Activated T-cell treated with anti-CD3 and anti-CD28 coated beads, Interleukin-2, amount 50 U/mL, for 72 hours (primary cell): ENCODE results near the gene MCRIP2. TPM values are rescaled to one million over a fixed set of nuclear protein-coding genes. Genes with fewer than 3 reads are reported as not detected.

Source experiments
- ATAC-seq, 2 donors: fragments of 150-1000 bp; cut with Tn5 transposase; replicated peaks in 1 of 2; 2 replicates each; pipeline ENCODE4 v1.10.0; 2021; ENCODE audit warnings: moderate library complexity in 2 of 2, mild to moderate bottlenecking in 1 of 2
- DNase-seq, 2 donors: peaks; one replicate each; pipeline ENCODE4 v3.0.0; 2021 to 2022; ENCODE audit warnings: mixed read lengths in 1 of 2
- H3K27ac Mint-ChIP-seq: one replicate; pipeline ENCODE4 v1.8.0; 2022; ENCODE audit warnings: mild to moderate bottlenecking, moderate library complexity, mixed read lengths
- H3K27me3 Mint-ChIP-seq: one replicate; pipeline ENCODE4 v1.8.0; 2022; ENCODE audit warnings: low read depth, mixed read lengths
- H3K36me3 Mint-ChIP-seq, 2 donors: one replicate each; pipeline ENCODE4 v1.8.0; 2022; ENCODE audit warnings: mixed read lengths in 2 of 2, mild to moderate bottlenecking in 1 of 2; ENCODE audit not compliant: insufficient read depth in 2 of 2
- H3K4me1 Mint-ChIP-seq: one replicate; pipeline ENCODE4 v1.8.0; 2022; ENCODE audit warnings: low read depth, mixed read lengths
- H3K4me3 Mint-ChIP-seq, 2 donors: one replicate each; pipeline ENCODE4 v1.8.0; 2022; ENCODE audit warnings: mild to moderate bottlenecking in 2 of 2, mixed read lengths in 2 of 2, moderate library complexity in 2 of 2
- H3K9me3 Mint-ChIP-seq, 2 donors: one replicate each; pipeline ENCODE4 v1.8.0; 2022; ENCODE audit warnings: mixed read lengths in 2 of 2
- total RNA-seq, 2 donors: library from RNA; stranded (reverse); gene quantifications; one replicate each; pipeline ENCODE4 v1.2.3, GENCODE V29; 2022

The MCRIP2 gene
- total RNA-seq, 2 donors from 2014 or later, result 27.9 to 34.4 TPM

DNA sequence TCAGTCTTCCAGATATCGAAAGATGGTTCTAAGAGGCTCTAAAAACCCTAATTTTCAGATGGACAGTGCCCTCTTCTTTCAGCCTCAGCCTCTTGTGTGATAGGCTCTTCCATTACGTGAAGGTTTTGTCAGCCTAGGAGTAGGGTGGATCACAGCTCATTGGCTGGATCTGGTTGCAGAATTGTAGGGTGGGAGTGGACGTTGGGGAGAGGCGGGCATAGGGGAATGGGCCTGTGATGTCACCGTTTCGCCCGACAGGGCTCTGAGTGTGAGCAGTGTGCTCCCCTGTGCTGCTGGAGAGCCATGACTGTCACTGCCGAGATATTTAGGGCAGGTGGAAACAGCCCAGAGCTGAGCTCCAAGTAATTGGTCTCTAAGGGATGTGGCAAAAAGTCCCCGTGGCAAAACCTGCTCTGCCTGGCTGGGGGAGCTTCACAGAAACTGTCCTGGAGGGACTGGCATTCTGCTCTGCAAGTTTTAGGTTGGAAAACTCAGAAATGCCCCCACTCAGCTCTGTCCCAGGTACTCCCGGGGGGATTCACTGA is 17.0 kb upstream of the MCRIP2 start:
- Mint-ChIP-seq H3K9me3 (no peaks in the 10 kb centered on the region), H3K27me3 (no peaks in the 10 kb centered on the region), H3K4me1 (no peaks in the 10 kb centered on the region), H3K4me3 (no peak overlapping the region), H3K36me3 (no peaks in the 10 kb centered on the region), H3K27ac (no peak overlapping the region)
- no peak for DNase-seq
- no peak for ATAC-seq

DNA sequence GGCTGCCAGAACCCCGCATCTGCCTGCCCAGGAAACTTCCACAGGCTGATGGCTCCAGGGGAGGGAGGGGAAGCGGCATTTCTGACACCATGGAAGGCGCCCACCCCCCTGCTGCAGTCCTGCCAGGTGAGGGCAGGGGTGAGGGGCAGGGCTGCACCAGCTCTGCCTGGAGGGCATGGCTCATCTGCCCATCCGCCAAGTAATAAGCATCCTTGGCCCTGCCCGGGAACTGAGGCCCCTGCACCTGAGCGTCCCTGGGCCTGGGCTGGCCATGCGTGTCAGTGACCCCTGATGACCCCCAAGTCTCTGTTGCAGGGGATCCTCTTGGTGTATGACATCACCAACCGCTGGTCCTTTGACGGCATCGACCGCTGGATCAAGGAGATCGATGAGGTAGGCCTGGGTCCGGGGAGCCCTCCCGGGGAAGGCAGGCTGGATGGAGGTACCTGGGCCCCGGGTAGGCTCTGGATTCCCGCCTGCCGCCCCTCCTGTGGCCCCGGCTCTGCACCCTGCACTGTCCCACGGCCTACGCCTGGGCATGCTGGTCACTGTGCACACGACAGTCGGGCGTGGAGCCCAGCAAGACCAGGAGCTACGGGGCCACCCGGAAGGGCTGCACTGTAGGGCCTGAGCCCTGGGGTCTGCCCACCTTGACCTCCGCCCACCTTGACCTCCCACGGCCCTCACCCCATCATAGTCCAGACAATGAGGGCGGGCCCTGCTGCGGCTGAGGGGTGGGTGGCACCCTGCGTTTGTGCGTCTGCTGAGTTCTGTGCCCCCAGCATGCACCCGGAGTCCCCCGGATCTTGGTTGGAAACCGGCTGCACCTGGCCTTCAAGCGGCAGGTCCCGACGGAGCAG is 16.3 kb upstream of the MCRIP2 start:
- no peaks in the 10 kb centered on the region for H3K36me3 Mint-ChIP-seq
- no peaks in the 10 kb centered on the region for H3K4me1 Mint-ChIP-seq
- ATAC-seq (no peak), DNase-seq (no peak)
- no peaks in the 10 kb centered on the region for H3K9me3 Mint-ChIP-seq
- H3K27me3 Mint-ChIP-seq, result no peaks in the 10 kb centered on the region
- H3K27ac Mint-ChIP-seq, result no peak overlapping the region
- no peak overlapping the region for H3K4me3 Mint-ChIP-seq

DNA sequence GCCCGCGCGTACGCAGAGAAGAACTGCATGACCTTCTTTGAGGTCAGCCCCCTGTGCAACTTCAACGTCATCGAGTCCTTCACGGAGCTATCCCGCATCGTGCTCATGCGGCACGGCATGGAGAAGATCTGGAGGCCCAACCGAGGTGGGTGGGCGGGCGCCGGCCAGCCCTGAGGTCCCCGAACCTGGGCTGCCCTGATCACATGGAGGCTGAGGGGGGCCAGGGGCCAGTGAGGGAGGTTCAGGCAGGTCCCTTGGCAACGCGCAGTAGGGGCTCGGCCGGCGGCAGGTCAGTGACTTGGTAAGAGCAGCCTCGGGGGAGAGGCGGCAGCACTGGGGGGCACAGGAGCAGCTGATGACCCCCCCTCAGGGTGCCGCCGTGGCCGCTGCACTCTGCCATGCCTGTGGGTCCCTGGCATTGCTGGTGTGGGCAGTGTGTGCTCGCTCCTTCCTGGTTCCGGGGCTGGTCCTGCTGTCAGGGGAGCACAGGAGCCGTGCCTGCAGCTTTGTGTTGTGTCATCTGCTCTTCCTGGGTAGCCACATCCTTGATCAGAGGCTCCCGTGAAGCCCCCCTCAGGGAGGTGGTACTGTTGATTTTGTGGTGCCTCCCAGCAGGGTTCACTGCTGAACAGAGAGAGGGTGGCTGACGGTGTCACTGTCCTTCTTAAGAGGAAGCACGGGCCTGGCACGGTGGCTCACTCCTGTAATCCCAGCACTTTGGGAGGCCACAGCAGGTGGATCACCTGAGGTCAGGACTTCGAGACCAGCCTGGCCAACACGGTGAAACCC is 15.5 kb upstream of the MCRIP2 start:
- Mint-ChIP-seq H3K4me1 (no peaks in the 10 kb centered on the region), H3K27me3 (no peaks in the 10 kb centered on the region), H3K27ac (no peak overlapping the region), H3K9me3 (no peaks in the 10 kb centered on the region), H3K36me3 (no peaks in the 10 kb centered on the region), H3K4me3 (no peak overlapping the region)
- ATAC-seq, result no peak
- DNase-seq, result no peak

DNA sequence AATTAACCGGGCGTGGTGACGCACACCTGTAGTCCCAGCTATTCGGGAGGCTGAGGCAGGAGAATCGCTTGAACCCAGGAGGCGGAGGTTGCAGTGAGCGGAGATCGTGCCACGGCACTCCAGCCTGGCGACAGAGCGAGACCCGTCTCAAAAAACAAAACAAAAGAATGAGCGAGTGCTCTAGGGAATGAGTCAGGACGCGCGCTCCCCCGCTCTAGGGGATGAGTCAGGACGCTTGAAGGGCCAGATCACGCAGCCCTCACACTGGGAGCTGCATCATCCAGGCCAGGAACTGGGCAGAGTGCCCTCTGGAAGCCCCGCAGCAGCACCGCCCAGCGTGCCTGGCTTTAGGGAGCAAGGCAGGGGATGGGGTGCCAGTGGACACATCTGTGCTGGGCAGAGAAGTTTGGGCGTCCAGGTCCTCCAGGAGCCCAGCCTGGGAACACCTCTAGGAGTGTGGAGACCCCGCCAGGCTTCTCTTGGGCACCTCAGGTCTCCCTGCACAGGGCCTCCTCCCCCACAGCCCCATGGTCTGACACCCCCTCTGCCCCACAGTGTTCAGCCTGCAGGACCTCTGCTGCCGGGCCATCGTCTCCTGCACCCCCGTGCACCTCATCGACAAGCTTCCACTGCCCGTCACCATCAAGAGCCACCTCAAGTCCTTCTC is 14.7 kb upstream of the MCRIP2 start:
- no peak overlapping the region for H3K4me3 Mint-ChIP-seq
- no peaks in the 10 kb centered on the region for H3K9me3 Mint-ChIP-seq
- DNase-seq, result no peak
- ATAC-seq, result no peak
- H3K27ac Mint-ChIP-seq, result no peak overlapping the region
- H3K4me1 Mint-ChIP-seq, result no peaks in the 10 kb centered on the region
- H3K27me3 Mint-ChIP-seq, result no peaks in the 10 kb centered on the region
- no peaks in the 10 kb centered on the region for H3K36me3 Mint-ChIP-seq

DNA sequence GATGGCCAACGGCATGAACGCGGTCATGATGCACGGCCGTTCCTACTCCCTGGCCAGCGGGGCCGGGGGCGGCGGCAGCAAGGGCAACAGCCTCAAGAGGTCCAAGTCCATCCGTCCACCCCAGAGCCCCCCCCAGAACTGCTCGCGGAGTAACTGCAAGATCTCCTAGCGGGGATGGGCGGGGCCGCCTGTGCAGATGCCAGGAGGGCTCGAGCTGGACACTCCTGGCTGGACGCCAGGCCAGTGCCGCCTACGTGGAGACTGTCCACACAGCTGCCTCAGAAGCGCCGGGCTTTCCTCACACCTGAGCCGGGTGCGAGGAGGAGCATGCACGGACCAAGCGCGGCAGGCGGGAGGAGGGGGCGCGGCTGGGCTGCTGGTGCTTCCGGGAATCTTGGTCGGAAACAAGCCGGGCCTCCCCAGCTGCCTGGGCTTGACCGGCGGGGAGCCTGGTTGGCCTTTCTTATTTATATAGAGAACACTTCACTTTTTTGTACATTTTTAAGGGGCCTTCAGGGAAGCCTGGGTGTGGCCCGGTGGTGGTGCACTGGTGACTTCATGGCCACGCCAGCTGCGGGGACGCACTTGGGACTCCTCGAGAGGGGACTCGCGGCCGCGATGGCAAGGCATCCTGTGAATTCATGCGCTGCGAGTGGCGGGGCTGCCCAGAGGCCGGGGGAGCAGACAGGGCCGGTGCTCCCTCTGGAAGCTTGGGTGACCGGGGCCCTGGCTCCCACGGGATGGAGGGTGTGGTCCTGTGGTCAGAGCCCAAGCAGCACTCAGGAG is 14.0 kb upstream of the MCRIP2 start:
- Mint-ChIP-seq H3K9me3 (no peaks in the 10 kb centered on the region), H3K4me1 (no peaks in the 10 kb centered on the region), H3K27me3 (no peaks in the 10 kb centered on the region), H3K4me3 (no peak overlapping the region), H3K27ac (no peak overlapping the region), H3K36me3 (no peaks in the 10 kb centered on the region)
- ATAC-seq, result no peak
- DNase-seq, result no peak

- Mint-ChIP-seq H3K9me3 (no peaks in the 10 kb centered on the region), H3K4me3 (no peak overlapping the region), H3K36me3 (no peaks in the 10 kb centered on the region), H3K4me1 (no peaks in the 10 kb centered on the region), H3K27ac (no peak overlapping the region), H3K27me3 (no peaks in the 10 kb centered on the region)
- ATAC-seq, result no peak
- no peak for DNase-seq
Measured at GRCh38 chr16:628321-629061, 13.1 kb upstream of the MCRIP2 start.

DNA sequence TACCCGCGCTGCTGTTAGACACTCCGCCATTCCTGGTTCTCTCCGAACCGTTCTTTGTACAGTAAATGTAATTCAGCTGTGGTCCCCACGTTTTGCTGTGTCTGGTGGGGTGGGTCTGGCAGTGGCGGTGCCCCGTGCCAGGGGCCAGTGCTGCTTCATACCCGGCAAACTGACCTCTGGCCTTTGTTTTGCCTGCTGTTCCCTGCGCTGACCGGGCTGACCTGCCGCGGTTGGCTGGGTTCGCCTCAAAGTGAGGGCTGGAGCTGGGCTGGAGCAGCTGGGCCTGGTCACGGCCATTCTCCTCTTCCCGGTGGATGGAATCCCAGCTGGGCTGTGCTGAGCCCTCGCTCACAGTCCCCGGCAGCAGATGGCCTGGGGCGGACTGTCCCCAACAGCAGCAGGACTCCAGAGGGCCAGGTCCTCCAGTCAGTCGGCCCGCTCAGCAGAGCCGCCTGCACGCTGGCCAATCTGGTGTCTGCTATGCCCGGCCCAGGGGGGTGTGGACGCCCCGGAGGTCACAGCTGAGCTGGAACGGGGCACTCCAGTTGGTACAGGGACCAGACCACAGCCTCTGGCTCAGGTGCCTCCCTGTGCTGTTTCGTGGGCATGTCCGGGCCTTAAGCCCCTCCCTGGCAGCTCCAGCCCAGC is 12.3 kb upstream of the MCRIP2 start:
- H3K4me1 Mint-ChIP-seq, result no peaks in the 10 kb centered on the region
- ATAC-seq, result no peak
- no peaks in the 10 kb centered on the region for H3K9me3 Mint-ChIP-seq
- no peaks in the 10 kb centered on the region for H3K36me3 Mint-ChIP-seq
- no peak overlapping the region for H3K27ac Mint-ChIP-seq
- no peak overlapping the region for H3K4me3 Mint-ChIP-seq
- no peaks in the 10 kb centered on the region for H3K27me3 Mint-ChIP-seq
- no peak for DNase-seq

- Mint-ChIP-seq H3K4me3 (no peak overlapping the region), H3K27me3 (no peaks in the 10 kb centered on the region), H3K27ac (no peak overlapping the region), H3K9me3 (no peaks in the 10 kb centered on the region), H3K4me1 (peaks cover 4% of the 10 kb centered on the region), H3K36me3 (no peaks in the 10 kb centered on the region)
- ATAC-seq, result no peak
- no peak for DNase-seq
Measured at GRCh38 chr16:629833-630248, 11.8 kb upstream of the MCRIP2 start.

DNA sequence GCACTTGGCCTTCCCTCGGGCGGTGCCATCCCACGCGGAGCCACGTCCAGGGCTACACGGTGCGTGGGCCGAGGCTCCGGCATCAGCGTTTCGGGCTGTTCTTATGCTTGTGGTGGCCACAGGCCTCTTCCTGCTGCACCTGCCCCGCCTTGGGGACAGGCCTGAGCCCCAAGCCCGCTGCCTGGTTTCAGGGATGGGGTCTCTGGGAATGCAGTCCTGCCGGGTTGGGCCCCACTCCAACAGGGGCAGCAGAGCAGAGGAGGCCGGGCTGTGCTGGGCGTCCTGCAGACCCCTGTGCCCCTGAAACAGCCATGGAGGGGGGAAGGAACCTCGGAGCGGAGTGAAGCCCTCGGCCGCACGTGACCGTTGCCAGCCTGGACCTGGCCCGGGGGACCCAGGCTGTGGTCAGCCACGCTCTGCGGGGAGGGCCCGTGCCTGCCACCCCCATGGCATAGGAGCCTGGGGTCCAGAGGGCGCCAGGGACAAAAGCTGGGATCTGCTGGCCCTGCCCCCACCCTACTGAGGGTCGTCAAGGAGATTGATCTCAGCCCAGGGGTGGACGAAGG is 11.3 kb upstream of the MCRIP2 start:
- Mint-ChIP-seq H3K27ac (no peak overlapping the region), H3K36me3 (no peaks in the 10 kb centered on the region), H3K4me3 (no peak overlapping the region), H3K27me3 (no peaks in the 10 kb centered on the region), H3K4me1 (peaks cover 5% of the 10 kb centered on the region), H3K9me3 (no peaks in the 10 kb centered on the region)
- ATAC-seq (no peak), DNase-seq (no peak)

- Mint-ChIP-seq H3K9me3 (no peaks in the 10 kb centered on the region), H3K4me3 (no peak within 1 kb of the TSS), H3K27me3 (no peaks in the 10 kb centered on the region), H3K4me1 (peaks cover 5% of the 10 kb centered on the region), H3K27ac (no peak within 1 kb of the TSS), H3K36me3 (no peaks in the 10 kb centered on the region)
- ATAC-seq, result no peak
- no peak for DNase-seq
Measured at GRCh38 chr16:630815-631405, 10.7 kb upstream of the MCRIP2 start, which contains the start of gene WFIKKN1. TSS of gene WFIKKN1 (plus strand) at chr16:630985. CDS start at chr16:631254, 269 bp downstream.

DNA sequence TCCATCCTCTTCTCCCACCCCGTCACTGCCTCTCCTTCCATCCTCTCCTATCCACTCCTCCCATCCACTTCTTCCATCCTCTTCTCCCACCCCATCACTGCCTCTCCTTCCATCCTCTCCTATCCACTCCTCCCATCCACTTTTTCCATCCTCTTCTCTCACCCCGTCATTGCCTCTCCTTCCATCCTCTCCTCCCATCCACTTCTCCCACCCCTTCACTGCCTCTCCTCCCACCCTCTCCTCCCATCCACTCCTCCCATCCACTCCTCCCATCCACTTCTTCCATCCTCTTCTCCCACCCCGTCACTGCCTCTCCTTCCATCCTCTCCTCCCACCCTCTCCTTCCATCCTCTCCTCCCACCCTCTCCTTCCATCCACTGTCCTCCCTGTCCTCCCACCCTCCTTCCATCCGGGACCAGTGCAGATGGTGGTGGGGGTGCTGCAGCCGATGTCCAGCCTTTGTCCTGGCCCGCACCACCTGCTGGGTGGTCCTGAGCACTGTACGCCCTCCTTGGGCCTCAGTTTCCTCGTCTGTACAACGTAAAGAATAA is 9.7 kb upstream of the MCRIP2 start:
- no peaks in the 10 kb centered on the region for H3K27me3 Mint-ChIP-seq

More for the DNA sequence above, 9.7 kb upstream of the MCRIP2 start:
- peaks cover 11% of the 10 kb centered on the region for H3K4me1 Mint-ChIP-seq
- no peak overlapping the region for H3K4me3 Mint-ChIP-seq
- H3K36me3 Mint-ChIP-seq, result no peaks in the 10 kb centered on the region
- DNase-seq (no peak), ATAC-seq (no peak)
- H3K27ac Mint-ChIP-seq, result no peak overlapping the region
- H3K9me3 Mint-ChIP-seq, result no peaks in the 10 kb centered on the region
